Neutrophil (primary cell): ENCODE measurements around the gene KRT73.

Source experiments
- H3K27ac ChIP-seq: fragments of 200-600 bp; sonication (generic); 2 replicates; pipeline ENCODE4 v1.5.1; 2016; ENCODE audit warnings: mild to moderate bottlenecking, moderate library complexity
- H3K27me3 ChIP-seq: fragments of 200-600 bp; sonication (generic); 2 replicates; pipeline ENCODE4 v1.6.0; 2016; ENCODE audit warnings: mild to moderate bottlenecking
- H3K36me3 ChIP-seq: fragments of 200-600 bp; sonication (generic); 2 replicates; pipeline ENCODE4 v1.5.1; 2017
- H3K4me1 ChIP-seq, 2 experiments: fragments of 200-600 bp in 1 of 2; sonication (generic) in 1 of 2; 1 replicate in 1 of 2; 2 replicates in 1 of 2; pipeline versions ENCODE4 v1.5.1 to v1.6.1; 2013 to 2016; ENCODE audit warnings: low read depth in 1 of 2, low read length in 1 of 2, mild to moderate bottlenecking in 1 of 2, moderate library complexity in 1 of 2; ENCODE audit not compliant: control insufficient read depth in 1 of 2, insufficient read depth in 1 of 2
- H3K4me3 ChIP-seq, 2 experiments: fragments of 200-600 bp in 1 of 2; sonication (generic) in 1 of 2; 1 replicate in 1 of 2; 2 replicates in 1 of 2; pipeline ENCODE4 v1.5.1; 2013 to 2016; ENCODE audit warnings: low read depth in 1 of 2, low read length in 1 of 2, mild to moderate bottlenecking in 1 of 2, moderate library complexity in 1 of 2
- H3K9me3 ChIP-seq: fragments of 200-600 bp; sonication (generic); 2 replicates; pipeline ENCODE4 v1.5.1; 2016
- CTCF ChIP-seq: fragments of 200-600 bp; sonication (generic); IDR thresholded peaks from 2 replicates; pipeline ENCODE4 v1.5.1; 2016; ENCODE audit warnings: antibody characterized with exemption

Gene KRT73

GRCh38 chr12:52651726-52652261, 33.4 kb upstream of the KRT73 start, which contains the start of gene KRT2:
TSS of gene KRT2 (minus strand) at chr12:52652211. CDS start at chr12:52652142, 69 bp downstream.
- no peaks in the 10 kb centered on the region for H3K27me3 ChIP-seq
- H3K36me3 ChIP-seq = no peaks in the 10 kb centered on the region
- H3K4me3 ChIP-seq = no peak within 1 kb of the TSS
- no peak within 1 kb of the TSS for H3K27ac ChIP-seq
- no peaks in the 10 kb centered on the region for H3K9me3 ChIP-seq
- H3K4me1 ChIP-seq = no peaks in the 10 kb centered on the region
- TF ChIP-seq CTCF = no peak

- no peak for TF ChIP-seq CTCF
- Histone ChIP-seq H3K36me3 (no peaks in the 10 kb centered on the region), H3K27ac (no peak overlapping the region), H3K27me3 (no peaks in the 10 kb centered on the region), H3K9me3 (no peaks in the 10 kb centered on the region), H3K4me3 (no peak overlapping the region), H3K4me1 (no peaks in the 10 kb centered on the region)
Measured at GRCh38 chr12:52650520-52651081, 32.2 kb upstream of the KRT73 start.

GRCh38 chr12:52649066-52649465, 30.7 kb upstream of the KRT73 start:
- no peaks in the 10 kb centered on the region for H3K4me1 ChIP-seq
- no peaks in the 10 kb centered on the region for H3K27me3 ChIP-seq
- TF ChIP-seq CTCF = no peak
- H3K27ac ChIP-seq = no peak overlapping the region
- no peaks in the 10 kb centered on the region for H3K9me3 ChIP-seq
- H3K4me3 ChIP-seq = no peak overlapping the region
- no peaks in the 10 kb centered on the region for H3K36me3 ChIP-seq

- TF ChIP-seq CTCF = no peak
- no peaks in the 10 kb centered on the region for H3K36me3 ChIP-seq
- H3K27me3 ChIP-seq = no peaks in the 10 kb centered on the region
- no peaks in the 10 kb centered on the region for H3K4me1 ChIP-seq
- H3K9me3 ChIP-seq = no peaks in the 10 kb centered on the region
- no peak overlapping the region for H3K4me3 ChIP-seq
- no peak overlapping the region for H3K27ac ChIP-seq
Measured at GRCh38 chr12:52648012-52648550, 29.7 kb upstream of the KRT73 start.

- Histone ChIP-seq H3K4me3 (no peak overlapping the region), H3K4me1 (no peaks in the 10 kb centered on the region), H3K36me3 (no peaks in the 10 kb centered on the region), H3K9me3 (no peaks in the 10 kb centered on the region), H3K27ac (no peak overlapping the region), H3K27me3 (no peaks in the 10 kb centered on the region)
- no peak for TF ChIP-seq CTCF
Measured at GRCh38 chr12:52647601-52648000, 29.2 kb upstream of the KRT73 start.
